GM23248 (cell line): ENCODE results near the gene SLC31A2.

ENCODE experiments used
- EZH2 ChIP-seq: fragments of 200-600 bp; sonication (generic); IDR thresholded peaks from 2 replicates; pipeline ENCODE4 v1.6.1; 2018; ENCODE audit warnings: antibody characterized with exemption, mild to moderate bottlenecking; ENCODE audit not compliant: insufficient read depth, poor library complexity, severe bottlenecking
- EZH2phosphoT487 ChIP-seq: fragments of 200-600 bp; sonication (generic); IDR thresholded peaks from 2 replicates; pipeline ENCODE4 v1.6.1; 2018; ENCODE audit warnings: antibody characterized with exemption, moderate library complexity, mild to moderate bottlenecking, low read depth; ENCODE audit not compliant: insufficient read depth

DNA sequence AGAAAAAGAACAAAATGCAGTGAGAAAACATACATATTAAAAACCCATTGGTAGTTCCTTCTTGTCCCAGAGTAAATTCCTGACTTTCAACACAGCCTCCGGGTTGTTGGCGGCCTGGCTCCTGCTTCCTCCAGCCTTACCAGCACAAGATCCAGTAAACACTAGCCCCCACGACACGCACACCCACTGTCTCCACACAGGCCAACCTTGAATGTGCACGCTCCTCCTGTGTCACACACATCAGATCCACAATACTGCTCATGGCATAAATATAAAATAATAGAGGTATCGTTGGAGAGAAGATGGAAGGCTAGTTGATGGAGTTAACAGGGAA is 2.5 kb upstream of the SLC31A2 start:
- TF ChIP-seq EZH2phosphoT487, result no peak
- TF ChIP-seq EZH2, result no peak
